Activated T-cell treated with anti-CD3 and anti-CD28 coated beads, Interleukin-2, amount 50 U/mL, for 48 hours (primary cell): ENCODE data around the gene CDC73.

ENCODE experiments used
- DNase-seq, 2 experiments: peaks; one replicate each; pipeline ENCODE4 v3.0.0-alpha.2; 2020

Gene CDC73

GRCh38 chr1:193299038-193299437 is 177.2 kb downstream of the CDC73 start:
- DNase-seq = no peak

- no peak for DNase-seq
Observed at GRCh38 chr1:193301746-193302145, 179.9 kb downstream of the CDC73 start.

- DNase-seq = no peak
Observed at GRCh38 chr1:193303849-193304248, 182.0 kb downstream of the CDC73 start.
